Gastroesophageal sphincter (tissue), 4 donors: ENCODE data around the gene CCDC27. TPM values are rescaled to one million over a fixed set of nuclear protein-coding genes. Genes with fewer than 3 reads are reported as not detected.

Source experiments
- ATAC-seq: fragments of 150-250 bp; one replicate; pipeline ENCODE4 v1.9.1; 2016; ENCODE audit warnings: mild to moderate bottlenecking, moderate library complexity
- H3K27ac ChIP-seq, 4 donors: fragments of 200-600 bp; sonication (generic) in 3 of 4; 1 replicate in 3 of 4; 2 replicates in 1 of 4; pipeline ENCODE4 v1.5.1; 2016 to 2019
- H3K27me3 ChIP-seq: fragments of 200-600 bp; sonication (generic); one replicate; pipeline ENCODE4 v1.5.1; 2019
- H3K36me3 ChIP-seq, 2 donors: fragments of 200-600 bp; sonication (generic); one replicate each; pipeline ENCODE4 v1.5.1; 2019; ENCODE audit warnings: control low read depth in 1 of 2
- H3K4me1 ChIP-seq, 3 donors: fragments of 200-600 bp; sonication (generic); 1 replicate in 2 of 3; 2 replicates in 1 of 3; pipeline ENCODE4 v1.5.1; 2016 to 2019; ENCODE audit warnings: control low read depth in 2 of 3
- H3K4me3 ChIP-seq, 2 donors: fragments of 200-600 bp; sonication (generic); one replicate each; pipeline ENCODE4 v1.5.1; 2019; ENCODE audit warnings: mild to moderate bottlenecking in 1 of 2, moderate library complexity in 1 of 2
- H3K9me3 ChIP-seq, 3 donors: fragments of 200-600 bp; sonication (generic); one replicate each; pipeline ENCODE4 v1.5.1; 2017 to 2019; ENCODE audit warnings: control low read depth in 2 of 3
- EP300 ChIP-seq: sonication (generic); formaldehyde crosslinking; IDR thresholded peaks from one replicate; pipeline ENCODE4 v1.6.1; 2017; ENCODE audit warnings: antibody characterized with exemption, mild to moderate bottlenecking
- POLR2A ChIP-seq, 2 donors: fragments of 450-650 bp; IDR thresholded peaks; one replicate each; pipeline ENCODE4 v1.6.1; 2017; ENCODE audit warnings: antibody characterized with exemption in 2 of 2, mild to moderate bottlenecking in 2 of 2, moderate library complexity in 1 of 2
- POLR2AphosphoS5 ChIP-seq: sonication (generic); formaldehyde crosslinking; IDR thresholded peaks from one replicate; pipeline ENCODE4 v1.6.1; 2017; ENCODE audit warnings: antibody characterized with exemption
- WGBS, 2 donors: methylation state at CpG; one replicate each; pipeline ENCODE4 v1.1.5; 2018; ENCODE audit warnings: low coverage in 1 of 2; 5-methylcytosine and 5-hydroxymethylcytosine counted together
- total RNA-seq, 4 donors: library from RNA; depleted of rRNA; stranded (reverse); fragments of >200 nt; gene quantifications; one replicate each; pipeline ENCODE4 v1.1.0, GENCODE V29; 2016
- TF ChIP-seq, protein P1 (sequence below), 4 experiments: fragments of 200-600 bp in 2 of 4; fragments of 450-650 bp in 2 of 4; sonication (generic) in 1 of 4; IDR thresholded peaks; one replicate each; pipeline ENCODE4 v1.5.1; 2017 to 2019; ENCODE audit warnings: antibody characterized with exemption in 4 of 4, mild to moderate bottlenecking in 2 of 4, moderate library complexity in 2 of 4

CCDC27 gene
- total RNA-seq, 4 donors from 2014 or later, result not detected

DNA sequence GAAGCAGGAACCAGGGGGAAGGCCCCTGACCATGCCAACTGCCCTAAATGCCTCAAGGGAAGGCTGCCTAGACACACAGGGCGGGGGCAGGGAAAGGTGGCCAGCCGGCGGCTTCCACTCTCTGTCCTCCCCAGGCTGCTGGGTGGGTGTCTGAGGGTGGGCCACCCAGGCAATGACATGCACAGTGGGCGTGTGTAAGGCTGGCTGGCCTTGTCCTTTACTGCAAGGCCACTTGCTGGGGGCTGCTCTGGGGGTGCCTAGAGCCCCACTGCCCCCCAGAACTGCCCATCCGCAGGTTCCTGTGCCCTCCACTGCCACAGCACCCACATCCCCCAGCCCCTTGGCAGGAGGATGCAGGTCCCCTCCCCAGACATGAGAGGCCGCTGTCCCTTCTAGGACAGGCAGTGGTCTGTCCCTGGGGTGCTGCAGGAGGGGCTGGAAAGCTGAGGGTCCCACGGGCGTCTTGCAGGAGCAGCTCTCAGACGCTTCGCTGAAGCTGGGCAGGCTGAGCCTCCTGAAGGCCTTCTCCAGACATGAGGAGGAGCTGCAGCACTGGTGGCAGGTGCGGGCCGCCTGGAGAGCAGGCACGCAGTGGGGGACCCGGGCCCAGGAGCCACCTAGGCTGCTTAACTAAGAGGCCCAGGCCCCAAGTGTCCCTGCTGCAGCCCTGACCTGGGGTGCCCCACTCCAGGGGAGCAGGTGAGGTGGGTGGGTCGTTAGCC, 10.1 kb downstream of the CCDC27 start:
- Histone ChIP-seq H3K4me1 (no peaks in the 10 kb centered on the region), H3K4me3 (no peak overlapping the region), H3K36me3 (no peaks in the 10 kb centered on the region), H3K27me3 (peaks cover 70% of the 10 kb centered on the region), H3K27ac (no peak overlapping the region), H3K9me3 (peaks cover 0 to 13% (median 0%) of the 10 kb centered on the region in 3 donors)
- WGBS, 2 donors, result no CpG with 5 or more reads among the region's 15 CpGs
- no peak for ATAC-seq
- TF ChIP-seq POLR2A (IDR thresholded peaks at IDR 0.05) (no peak), POLR2AphosphoS5 (no peak), EP300 (no peak)
- TF ChIP-seq, protein P1, sequence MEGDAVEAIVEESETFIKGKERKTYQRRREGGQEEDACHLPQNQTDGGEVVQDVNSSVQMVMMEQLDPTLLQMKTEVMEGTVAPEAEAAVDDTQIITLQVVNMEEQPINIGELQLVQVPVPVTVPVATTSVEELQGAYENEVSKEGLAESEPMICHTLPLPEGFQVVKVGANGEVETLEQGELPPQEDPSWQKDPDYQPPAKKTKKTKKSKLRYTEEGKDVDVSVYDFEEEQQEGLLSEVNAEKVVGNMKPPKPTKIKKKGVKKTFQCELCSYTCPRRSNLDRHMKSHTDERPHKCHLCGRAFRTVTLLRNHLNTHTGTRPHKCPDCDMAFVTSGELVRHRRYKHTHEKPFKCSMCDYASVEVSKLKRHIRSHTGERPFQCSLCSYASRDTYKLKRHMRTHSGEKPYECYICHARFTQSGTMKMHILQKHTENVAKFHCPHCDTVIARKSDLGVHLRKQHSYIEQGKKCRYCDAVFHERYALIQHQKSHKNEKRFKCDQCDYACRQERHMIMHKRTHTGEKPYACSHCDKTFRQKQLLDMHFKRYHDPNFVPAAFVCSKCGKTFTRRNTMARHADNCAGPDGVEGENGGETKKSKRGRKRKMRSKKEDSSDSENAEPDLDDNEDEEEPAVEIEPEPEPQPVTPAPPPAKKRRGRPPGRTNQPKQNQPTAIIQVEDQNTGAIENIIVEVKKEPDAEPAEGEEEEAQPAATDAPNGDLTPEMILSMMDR (IDR thresholded peaks at IDR 0.05), result no peak

DNA sequence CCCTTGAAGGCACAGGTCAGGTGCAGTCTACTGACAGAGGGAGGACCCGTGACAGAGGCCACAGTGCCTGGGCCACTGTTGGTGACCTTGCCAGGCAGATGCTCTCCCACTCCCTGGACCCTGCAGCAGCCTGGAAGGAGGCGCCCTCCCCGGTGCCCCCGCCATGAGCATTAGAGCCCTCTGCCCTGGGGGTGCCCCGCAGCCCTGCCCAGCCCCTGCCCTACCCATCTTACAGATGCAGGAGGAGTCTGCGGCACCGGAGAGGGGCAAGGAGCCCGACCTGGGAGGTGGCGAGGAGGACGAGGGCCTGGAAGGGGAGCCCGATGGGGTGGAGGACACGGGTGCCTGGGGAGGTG, 10.6 kb downstream of the CCDC27 start:
- no peak for ATAC-seq
- 40 to 67% methylated on average over 2 to 5 of the region's 12 CpGs for WGBS, 2 donors

DNA sequence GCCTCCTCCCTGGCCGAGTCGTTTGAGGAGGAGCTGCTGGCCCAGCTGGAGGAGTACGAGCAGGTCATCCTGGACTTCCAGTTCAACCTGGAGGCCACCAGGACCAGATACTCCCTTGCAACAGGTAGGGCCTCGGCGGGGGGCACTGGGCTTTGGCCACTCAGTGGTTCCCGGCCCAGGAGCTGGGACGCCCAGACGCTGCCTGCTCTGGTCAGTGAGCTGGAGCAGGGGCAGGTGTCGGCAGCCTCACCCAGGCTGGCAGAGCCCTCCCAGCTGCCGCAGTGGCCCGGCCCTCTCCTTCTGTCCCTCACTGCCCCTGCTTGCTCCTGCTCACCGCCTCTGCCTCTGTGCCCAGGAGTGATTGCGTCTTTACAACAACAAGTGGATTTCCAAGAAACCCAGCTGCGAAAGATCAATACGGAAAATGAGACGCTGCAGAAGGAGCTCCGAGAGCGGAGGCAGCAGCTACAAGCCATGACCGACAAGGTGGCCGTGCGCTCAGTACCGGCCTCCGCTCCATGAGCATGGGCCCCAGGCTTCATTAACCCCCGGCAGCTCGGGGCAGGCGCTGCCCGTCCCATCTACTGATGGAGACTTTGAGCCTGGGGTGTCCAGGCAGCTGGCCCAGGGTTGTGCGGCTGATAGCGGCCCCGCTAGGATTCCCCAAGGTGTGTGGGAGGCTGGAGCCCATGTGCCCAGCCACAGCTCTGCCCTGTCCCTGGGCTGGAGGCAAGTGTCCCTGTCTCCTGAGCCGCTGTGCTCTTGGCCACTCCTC, 11.3 kb downstream of the CCDC27 start:
- WGBS, 2 donors, result 47 to 82% methylated on average over 6 to 8 of the region's 31 CpGs
- no peak for ATAC-seq

More for the DNA sequence above, 10.6 kb downstream of the CCDC27 start:
- H3K36me3 ChIP-seq, result no peaks in the 10 kb centered on the region
- no peaks in the 10 kb centered on the region for H3K4me1 ChIP-seq
- peaks cover 0 to 13% (median 0%) of the 10 kb centered on the region in 3 donors for H3K9me3 ChIP-seq
- peaks cover 68% of the 10 kb centered on the region for H3K27me3 ChIP-seq
- H3K27ac ChIP-seq, result no peak overlapping the region
- TF ChIP-seq, protein P1 (IDR thresholded peaks at IDR 0.05), result no peak
- no peak for TF ChIP-seq POLR2A (IDR thresholded peaks at IDR 0.05)
- no peak for TF ChIP-seq EP300
- no peak for TF ChIP-seq POLR2AphosphoS5
- no peak overlapping the region for H3K4me3 ChIP-seq

DNA sequence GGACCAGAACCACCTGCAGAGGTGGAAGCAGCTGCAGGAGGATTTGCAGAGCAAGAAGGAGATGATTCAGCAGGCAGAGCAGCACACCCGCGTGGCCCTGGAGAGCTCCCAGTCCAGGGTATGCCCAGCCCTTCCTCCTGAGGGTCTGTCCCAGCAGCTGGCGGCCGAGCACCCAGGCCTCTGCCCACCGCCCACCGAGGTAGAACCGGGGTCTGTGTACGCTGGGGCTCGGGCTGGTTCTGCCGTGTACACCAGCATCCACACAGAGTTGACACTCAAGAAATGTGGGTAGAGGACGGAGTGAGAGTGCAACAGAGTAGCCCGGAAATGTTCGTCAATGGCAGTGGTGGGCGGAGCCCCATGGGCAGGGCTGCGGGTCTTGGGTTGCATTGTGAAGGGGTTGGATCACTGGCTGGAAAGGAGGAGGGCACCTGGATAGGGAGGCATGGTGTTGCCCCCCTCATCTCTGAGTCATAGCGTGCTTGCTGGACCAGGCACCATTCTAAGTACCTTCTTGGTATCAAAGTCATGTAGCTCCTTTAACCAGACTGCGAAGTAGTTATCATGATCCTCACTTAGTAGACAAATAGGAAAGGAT, 15.2 kb downstream of the CCDC27 start:
- no peaks in the 10 kb centered on the region for H3K9me3 ChIP-seq
- H3K4me3 ChIP-seq, result no peak overlapping the region
- no peaks in the 10 kb centered on the region for H3K36me3 ChIP-seq
- H3K27me3 ChIP-seq, result peaks cover 26% of the 10 kb centered on the region
- H3K4me1 ChIP-seq, result peaks cover 0 to 18% (median 8%) of the 10 kb centered on the region in 3 donors
- TF ChIP-seq, protein P1 (IDR thresholded peaks at IDR 0.05), result no peak
- TF ChIP-seq POLR2AphosphoS5, result no peak
- TF ChIP-seq POLR2A (IDR thresholded peaks at IDR 0.05), result no peak
- no peak for TF ChIP-seq EP300
- ATAC-seq, result no peak
- H3K27ac ChIP-seq, result no peak overlapping the region
- WGBS, 2 donors, result 100% methylated on average over 1 to 2 of the region's 17 CpGs

More for the DNA sequence above, 11.3 kb downstream of the CCDC27 start:
- Histone ChIP-seq H3K27me3 (peaks cover 61% of the 10 kb centered on the region), H3K9me3 (peaks cover 0 to 13% (median 0%) of the 10 kb centered on the region in 3 donors), H3K36me3 (no peaks in the 10 kb centered on the region), H3K4me1 (no peaks in the 10 kb centered on the region), H3K27ac (no peak overlapping the region), H3K4me3 (no peak overlapping the region)
- TF ChIP-seq POLR2A (IDR thresholded peaks at IDR 0.05) (no peak), POLR2AphosphoS5 (no peak), EP300 (no peak)
- TF ChIP-seq, protein P1 (IDR thresholded peaks at IDR 0.05), result no peak
